HG03460 (cell line): ENCODE data around the gene CHMP3.

Experiments
- ATAC-seq: cut with Tn5 transposase; IDR thresholded peaks from one replicate; pipeline ENCODE4 v1.9.1; 2021; ENCODE audit not compliant: unreplicated experiment

CHMP3 gene

DNA sequence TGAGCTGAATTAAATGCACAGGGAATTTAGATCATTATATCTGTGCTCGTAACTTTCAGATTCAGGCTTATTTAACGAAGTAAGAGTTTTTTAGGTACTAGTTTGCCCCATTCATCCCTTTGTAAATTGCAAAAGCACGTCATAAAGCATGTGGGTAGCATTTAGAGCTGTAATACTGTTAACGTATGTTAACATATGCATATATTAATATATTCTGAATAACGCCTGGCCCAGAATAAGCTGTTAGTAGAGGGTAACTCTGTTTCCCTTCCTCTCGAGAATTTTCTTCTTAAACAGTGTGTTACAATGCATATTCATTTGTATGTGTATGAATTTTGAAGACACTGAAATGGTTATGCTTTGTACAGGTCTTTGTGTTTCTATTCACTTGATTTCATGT is 91.6 kb downstream of the CHMP3 start:
- ATAC-seq: no peak

DNA sequence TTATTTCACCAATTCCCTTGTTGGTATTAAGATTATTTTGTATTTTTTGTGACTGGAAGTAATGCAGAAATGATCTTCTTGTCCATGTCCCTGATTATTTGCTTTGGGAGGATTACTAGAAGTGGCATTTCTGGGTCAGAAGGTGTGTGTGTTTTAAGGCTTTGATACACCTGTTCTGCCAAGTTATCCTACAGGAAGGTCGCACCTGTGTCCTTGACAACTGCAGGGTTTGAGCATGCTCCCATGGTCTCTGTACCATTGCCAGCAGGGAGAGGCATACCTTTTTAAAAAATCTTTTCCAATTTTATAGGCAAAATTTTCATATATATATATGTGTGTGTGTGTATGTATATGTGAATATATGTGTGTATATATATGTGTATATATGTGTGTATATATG is 92.4 kb downstream of the CHMP3 start:
- ATAC-seq: no peak

DNA sequence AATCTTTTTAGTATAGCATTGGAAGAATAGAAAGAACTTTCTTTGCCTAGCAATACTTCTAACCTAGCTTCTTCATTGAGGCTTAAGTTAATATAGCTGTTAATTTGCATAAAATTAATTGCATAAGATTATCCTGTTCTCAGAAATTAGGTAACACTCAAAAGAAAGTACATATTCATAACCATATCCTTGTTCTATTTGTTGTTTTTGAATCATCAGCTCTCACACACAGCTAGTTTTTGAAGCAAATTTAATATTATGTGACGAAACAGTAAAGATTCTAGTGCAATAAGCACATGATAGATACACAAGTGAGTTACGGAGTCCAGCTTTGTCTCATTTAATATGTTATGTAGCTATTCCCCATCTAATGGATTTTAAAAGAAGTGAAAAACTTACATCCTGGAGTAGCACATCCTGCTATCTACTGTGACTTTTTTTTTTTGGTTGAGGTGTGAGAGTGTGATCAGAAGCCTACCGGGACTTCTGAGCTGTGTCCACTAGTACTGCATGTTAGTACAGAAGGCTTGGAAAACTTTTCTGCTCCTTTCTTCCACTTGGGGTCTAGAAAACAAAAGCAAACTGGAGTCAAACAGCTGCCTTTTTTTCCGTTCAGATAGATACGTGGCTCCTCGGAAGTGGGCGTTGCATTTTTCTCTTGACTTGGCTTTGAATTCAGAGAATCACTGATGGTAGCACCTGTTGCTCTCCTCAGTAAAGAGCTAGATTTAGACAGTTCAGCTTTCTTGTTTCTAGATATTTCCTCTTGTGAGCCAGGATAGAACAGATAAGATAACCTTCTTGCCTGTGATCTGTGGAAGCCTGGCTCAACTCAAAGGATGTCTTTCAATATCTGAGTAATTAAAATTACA is 94.8 kb downstream of the CHMP3 start:
- no peak for ATAC-seq

DNA sequence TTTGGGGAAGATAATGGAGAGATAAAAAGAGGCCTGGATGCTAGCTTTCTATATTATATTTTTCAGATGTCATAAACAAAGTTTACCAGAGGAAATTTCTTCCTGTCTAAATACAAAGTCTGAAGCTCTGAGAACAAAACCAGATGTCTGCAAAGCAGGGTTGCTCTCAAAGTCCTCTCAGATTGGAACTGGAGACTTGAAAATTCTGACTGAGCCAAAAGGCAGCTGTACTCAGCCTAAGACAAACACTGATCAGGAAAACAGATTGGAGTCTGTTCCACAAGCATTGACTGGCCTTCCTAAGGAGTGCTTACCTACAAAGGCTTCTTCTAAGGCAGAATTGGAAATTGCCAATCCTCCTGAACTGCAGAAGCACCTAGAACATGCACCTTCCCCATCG is 96.9 kb downstream of the CHMP3 start:
- no peak for ATAC-seq

DNA sequence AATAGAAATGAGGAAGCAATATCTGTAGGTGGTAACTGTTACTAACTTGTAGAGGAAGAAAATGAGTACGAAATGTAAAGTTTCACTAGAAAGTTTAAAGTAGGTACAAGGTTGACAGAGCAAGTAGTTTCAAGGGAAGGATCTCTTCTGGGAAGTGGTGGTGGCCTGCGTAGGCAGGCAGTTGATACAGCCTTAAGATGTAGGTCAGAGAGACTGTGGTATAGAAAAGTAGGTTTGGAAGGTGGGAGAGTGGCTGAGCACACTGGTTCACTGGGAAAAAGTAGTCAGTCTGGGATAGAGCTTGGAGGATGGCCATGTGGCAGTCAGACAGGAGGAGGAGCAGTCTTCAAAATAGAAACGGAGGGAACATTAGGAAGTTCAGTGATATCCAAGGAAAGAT is 98.6 kb downstream of the CHMP3 start:
- ATAC-seq: no peak

DNA sequence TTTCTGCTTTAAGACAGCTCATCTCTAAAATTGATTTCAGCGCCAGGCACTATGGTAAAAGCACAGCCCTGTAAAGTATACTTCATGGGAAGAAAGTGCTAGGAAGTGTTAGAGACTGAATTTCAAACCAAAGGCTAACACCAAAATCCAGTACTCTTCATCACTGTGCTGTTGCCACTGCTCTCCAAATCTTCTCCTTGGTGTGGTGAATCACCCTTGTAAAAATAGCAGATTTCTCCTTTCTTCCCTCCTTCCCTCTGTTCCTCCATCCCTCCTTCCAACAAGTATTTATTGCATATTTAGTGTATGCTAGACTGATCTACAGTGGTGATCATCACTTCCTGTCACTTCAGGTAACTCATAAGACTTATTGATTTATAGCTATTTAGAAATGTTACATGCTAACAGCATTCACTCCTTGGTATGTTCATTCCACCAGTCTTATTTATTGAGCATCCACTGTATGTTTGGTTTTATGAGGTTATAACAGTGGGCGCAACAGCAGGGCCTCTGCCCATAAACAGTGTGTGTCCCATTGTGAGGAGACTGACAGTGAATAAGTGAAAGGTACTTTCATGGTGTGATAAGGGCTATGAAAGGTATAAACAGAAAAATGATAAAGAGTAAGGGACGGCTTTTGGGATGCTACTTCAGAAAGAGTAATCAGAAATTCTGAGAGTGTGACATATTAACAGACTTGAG is 102.0 kb downstream of the CHMP3 start:
- ATAC-seq: no peak

DNA sequence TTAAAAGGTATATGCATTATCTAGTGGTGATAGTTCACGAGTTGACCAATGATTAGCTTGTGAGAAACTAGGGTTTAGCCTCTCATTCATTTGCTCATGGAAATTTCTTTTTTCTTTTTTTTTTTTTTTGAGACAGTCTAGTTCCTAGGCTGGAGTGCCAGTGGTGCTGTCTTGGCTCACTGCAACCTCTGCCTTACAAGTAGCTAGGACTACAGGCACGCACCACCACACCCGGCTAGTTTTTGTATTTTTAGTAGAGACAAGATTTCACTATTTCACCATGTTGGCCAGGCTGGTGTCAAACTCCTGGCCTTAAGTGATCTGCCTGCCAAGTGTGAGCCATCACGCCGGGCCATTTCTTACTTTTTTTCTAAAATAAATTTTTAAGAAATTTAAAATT is 108.1 kb downstream of the CHMP3 start:
- no peak for ATAC-seq

DNA sequence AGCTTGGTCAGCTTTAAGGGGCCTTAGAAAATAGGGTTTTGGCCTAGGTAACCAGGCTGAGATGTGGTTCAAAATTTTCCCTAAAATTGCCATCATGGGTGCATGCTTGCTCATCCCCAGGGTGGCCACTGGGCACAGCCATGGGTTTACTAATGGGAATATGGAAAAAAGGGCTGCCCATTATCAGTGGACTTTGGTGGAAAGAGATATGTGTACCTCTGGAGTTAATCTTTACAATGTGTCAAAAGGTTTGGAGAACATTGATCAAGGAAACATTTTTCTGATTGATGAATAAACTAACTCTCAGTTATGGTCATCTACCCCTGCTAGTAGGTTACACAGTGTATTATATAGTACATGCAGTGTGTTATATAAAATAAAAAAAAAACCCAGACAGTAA is 109.0 kb downstream of the CHMP3 start:
- ATAC-seq: no peak

DNA sequence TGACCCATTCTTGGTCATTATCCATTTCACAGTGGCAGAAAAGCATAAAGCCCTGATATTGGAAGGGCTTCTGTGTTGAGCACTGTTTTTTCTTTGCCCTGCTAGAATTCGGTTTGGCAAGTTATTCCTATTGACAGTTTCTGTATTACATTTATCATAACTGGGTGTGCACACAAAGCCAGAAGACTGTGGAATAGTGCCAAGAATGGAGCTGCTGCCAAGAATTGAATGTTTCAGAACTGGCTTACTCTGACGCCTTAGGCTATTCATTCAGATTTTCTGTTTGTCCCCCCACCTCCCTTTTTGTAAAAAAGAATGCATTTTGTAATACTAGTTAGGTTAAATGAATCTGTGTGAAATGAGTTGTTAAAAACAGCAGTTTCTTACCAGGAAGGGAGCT is 109.4 kb downstream of the CHMP3 start:
- ATAC-seq: no peak
